Spleen (tissue), 7 donors: ENCODE data around the gene ERG.
A peak's percentile ranks its signal among the peaks of the same experiment; 100 is the strongest.

ENCODE experiments used
- CTCF ChIP-seq, 11 experiments: fragments of 200-600 bp in 7 of 11; fragments of 450-650 bp in 4 of 11; sonication (generic) in 4 of 11; IDR thresholded peaks in 8 of 11; conservative IDR thresholded peaks in 3 of 11; 1 replicate in 7 of 11; 2 replicates in 4 of 11; pipeline versions ENCODE4 v1.4.0 to v1.8.0; 2016 to 2021; ENCODE audit warnings: antibody characterized with exemption in 11 of 11, inconsistent platforms in 4 of 11, mild to moderate bottlenecking in 1 of 11
- POLR2A ChIP-seq, 3 donors: fragments of 450-650 bp; IDR thresholded peaks; one replicate each; pipeline ENCODE4 v1.5.1; 2017; ENCODE audit warnings: antibody characterized with exemption in 3 of 3, mild to moderate bottlenecking in 1 of 3
- POLR2AphosphoS5 ChIP-seq, 3 donors: sonication (generic); formaldehyde crosslinking; IDR thresholded peaks; one replicate each; pipeline ENCODE4 v1.5.1; 2017; ENCODE audit warnings: antibody characterized with exemption in 3 of 3
- donor health status: DM: no; HTN: no; CAD: no; lungs with moderate emphysema.
- donor health status: DM: no; HTN: no; CAD: no.
- donor health status: DM: no; HTN: no; CAD: no.

- TF ChIP-seq CTCF (IDR thresholded peaks at IDR 0.05 in 8 of 11, conservative IDR thresholded peaks at IDR 0.05 in 3 of 11) (no peak), POLR2A (IDR thresholded peaks at IDR 0.05) (no peak), POLR2AphosphoS5 (IDR thresholded peaks at IDR 0.05) (peak in 2 of 3 donors; percentile 9 to 37)
These were observed 55.2 kb downstream of the ERG start for GRCh38 chr21:38443110-38443509.
